ENCODE results near the gene MINPP1. TPM values are rescaled to one million over a fixed set of nuclear protein-coding genes. Genes with fewer than 3 reads are reported as not detected.

The MINPP1 gene
- total and polyA plus RNA-seq, 4 experiments from 2014 or later: 8.2 to 11.0 (median 10.1) TPM

DNA sequence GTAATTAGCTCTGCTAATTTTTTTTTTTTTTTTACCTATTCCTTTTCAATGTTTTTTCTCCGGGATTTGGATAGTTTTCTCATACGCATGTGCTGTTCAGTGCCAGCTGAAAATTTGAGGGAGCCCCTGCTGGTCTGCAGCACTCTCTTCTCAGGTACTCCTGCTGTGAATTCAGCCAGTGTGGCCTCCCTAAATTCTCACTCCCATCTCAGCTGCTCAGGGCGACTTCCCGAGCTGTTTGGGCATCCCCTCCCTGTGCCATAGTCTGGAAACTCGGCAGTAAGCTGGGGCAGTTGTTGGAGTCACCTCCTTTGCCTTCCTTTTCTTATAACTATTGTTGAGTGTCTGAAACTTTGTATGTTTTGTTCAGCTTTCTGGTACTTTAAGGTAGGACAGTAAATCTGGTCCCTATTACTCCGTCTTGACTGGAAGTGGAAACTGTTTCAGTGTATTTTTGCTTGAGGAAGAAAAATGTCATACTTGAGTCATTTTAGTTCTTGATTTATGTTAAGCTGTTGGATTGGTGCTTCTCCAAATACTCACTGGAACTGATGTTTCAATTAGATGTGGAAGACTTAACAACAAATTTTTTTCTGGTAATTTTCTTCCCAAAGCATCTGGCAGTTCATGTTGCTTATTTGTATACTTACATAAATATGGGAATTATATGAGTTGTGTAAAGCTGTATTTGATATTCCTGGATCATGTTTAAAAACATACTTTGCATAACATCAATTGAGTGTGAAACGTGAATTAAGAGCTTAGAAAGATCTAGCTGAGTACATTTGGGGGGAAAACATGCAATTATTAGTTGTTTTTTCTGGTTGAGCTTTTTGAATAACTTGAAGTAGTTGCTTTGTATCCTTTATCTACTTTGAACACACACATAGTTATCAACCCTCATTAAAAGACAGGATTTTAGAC, 33.7 kb downstream of the MINPP1 start:
- H3K27ac Mint-ChIP-seq: no peak overlapping the region
- H3K9me3 Mint-ChIP-seq: peaks cover 0 to 18% (median 15%) of the 10 kb centered on the region in 8 donors
- ChIA-PET CTCF (ENCODE audit: partially characterized antibody) (no interaction called here), POLR2A (ENCODE audit: partially characterized antibody) (interaction anchor here (0.6 kb wide), 1 partner anchor 1019 kb away, joined by 3 read pairs; no protein-coding TSS in a partner anchor)
- intact Hi-C loops (cut with micrococcal nuclease): no loop called here
- no peak overlapping the region for H3K27ac ChIP-seq (ENCODE audit: low read depth, low read length)
- no peaks in the 10 kb centered on the region for H3K36me3 ChIP-seq (ENCODE audit: insufficient read depth, low read length)
- H3K9me3 ChIP-seq (ENCODE audit: control insufficient read depth in 1 of 2, low read length in 2 of 2): no peaks in the 10 kb centered on the region
- no peaks in the 10 kb centered on the region for H3K27me3 ChIP-seq (ENCODE audit: insufficient read depth, low read length)
- peaks cover 7% of the 10 kb centered on the region for H3K4me1 ChIP-seq (ENCODE audit: insufficient read depth, low read length)
- H3K4me3 Mint-ChIP-seq: peak overlapping the region in 1 of 8 donors; percentile 14
- peaks cover 44 to 61% of the 10 kb centered on the region in 2 donors for H3K36me3 Mint-ChIP-seq
- no peak overlapping the region for H3K4me3 ChIP-seq (ENCODE audit: low read length in 2 of 2)
- no peak for DNase-seq
- H3K27me3 Mint-ChIP-seq: no peaks in the 10 kb centered on the region
- H3K4me1 Mint-ChIP-seq: peaks cover 9 to 19% (median 11%) of the 10 kb centered on the region in 4 donors

- Mint-ChIP-seq H3K9me3 (peaks cover 0 to 18% (median 15%) of the 10 kb centered on the region in 8 donors), H3K27ac (no peak overlapping the region), H3K4me1 (peaks cover 8 to 23% (median 14%) of the 10 kb centered on the region in 4 donors), H3K27me3 (no peaks in the 10 kb centered on the region), H3K4me3 (no peak overlapping the region), H3K36me3 (peaks cover 55 to 62% of the 10 kb centered on the region in 2 donors)
- Histone ChIP-seq H3K4me3 (ENCODE audit: low read length in 2 of 2) (no peak overlapping the region), H3K4me1 (ENCODE audit: insufficient read depth, low read length) (peaks cover 14% of the 10 kb centered on the region), H3K36me3 (ENCODE audit: insufficient read depth, low read length) (no peaks in the 10 kb centered on the region), H3K27me3 (ENCODE audit: insufficient read depth, low read length) (no peaks in the 10 kb centered on the region), H3K27ac (ENCODE audit: low read depth, low read length) (no peak overlapping the region), H3K9me3 (ENCODE audit: control insufficient read depth in 1 of 2, low read length in 2 of 2) (no peaks in the 10 kb centered on the region)
- DNase-seq: no peak
- POLR2A ChIA-PET (ENCODE audit: partially characterized antibody): no interaction called here
- intact Hi-C loops (cut with micrococcal nuclease): no loop called here
- CTCF ChIA-PET (ENCODE audit: partially characterized antibody): interaction anchor here (0.6 kb wide), 1 partner anchor 602 kb away, joined by 4 read pairs; no protein-coding TSS in a partner anchor
These were observed 36.4 kb downstream of the MINPP1 start for GRCh38 chr10:87541114-87541513.

DNA sequence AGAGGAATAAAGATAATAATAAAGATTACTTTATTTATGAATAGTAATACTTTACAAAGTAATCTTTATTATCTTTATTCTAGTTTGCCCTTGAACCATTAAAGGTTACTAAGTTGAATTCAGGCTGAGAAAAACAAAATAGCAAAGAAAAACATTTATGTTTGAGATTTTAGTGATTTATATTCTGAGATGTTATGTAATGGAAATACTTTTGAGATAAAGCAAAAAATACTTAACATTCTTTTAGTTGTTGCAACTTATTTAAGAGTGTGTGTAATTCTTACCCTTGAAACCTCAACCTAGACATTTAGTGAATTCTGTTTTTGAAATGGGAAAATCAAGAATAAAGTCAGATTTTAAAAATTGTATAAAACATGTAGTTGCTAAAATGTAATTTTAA, 40.0 kb downstream of the MINPP1 start:
- H3K27ac Mint-ChIP-seq: no peak overlapping the region
- Histone ChIP-seq H3K27me3 (ENCODE audit: insufficient read depth, low read length) (no peaks in the 10 kb centered on the region), H3K4me3 (ENCODE audit: low read length in 2 of 2) (no peak overlapping the region), H3K27ac (ENCODE audit: low read depth, low read length) (no peak overlapping the region), H3K4me1 (ENCODE audit: insufficient read depth, low read length) (peaks cover 12% of the 10 kb centered on the region), H3K9me3 (ENCODE audit: control insufficient read depth in 1 of 2, low read length in 2 of 2) (no peaks in the 10 kb centered on the region), H3K36me3 (ENCODE audit: insufficient read depth, low read length) (no peaks in the 10 kb centered on the region)
- intact Hi-C loops (cut with micrococcal nuclease): no loop called here
- no peaks in the 10 kb centered on the region for H3K27me3 Mint-ChIP-seq
- no peak overlapping the region for H3K4me3 Mint-ChIP-seq
- no peak for DNase-seq
- H3K4me1 Mint-ChIP-seq: peaks cover 5 to 12% (median 7%) of the 10 kb centered on the region in 4 donors
- ChIA-PET CTCF (ENCODE audit: partially characterized antibody) (interaction anchor here (1.3 kb wide), 1 partner anchor 11 kb away, joined by 5 read pairs; no protein-coding TSS in a partner anchor), POLR2A (ENCODE audit: partially characterized antibody) (no interaction called here)
- peaks cover 0 to 18% (median 15%) of the 10 kb centered on the region in 8 donors for H3K9me3 Mint-ChIP-seq
- peaks cover 45% of the 10 kb centered on the region in 2 donors for H3K36me3 Mint-ChIP-seq

GRCh38 chr10:87545783-87546182, 41.1 kb downstream of the MINPP1 start:
- DNase-seq: no peak
- Mint-ChIP-seq H3K9me3 (peaks cover 0 to 18% (median 15%) of the 10 kb centered on the region in 8 donors), H3K4me1 (peaks cover 5 to 12% (median 7%) of the 10 kb centered on the region in 4 donors), H3K27ac (peak overlapping the region in 3 of 7 donors; percentile 31 to 78 (median 32)), H3K27me3 (no peaks in the 10 kb centered on the region), H3K36me3 (peaks cover 38 to 40% of the 10 kb centered on the region in 2 donors), H3K4me3 (no peak overlapping the region)
- ChIA-PET CTCF (ENCODE audit: partially characterized antibody) (no interaction called here), POLR2A (ENCODE audit: partially characterized antibody) (no interaction called here)
- Histone ChIP-seq H3K4me1 (ENCODE audit: insufficient read depth, low read length) (peaks cover 12% of the 10 kb centered on the region), H3K9me3 (ENCODE audit: control insufficient read depth in 1 of 2, low read length in 2 of 2) (no peaks in the 10 kb centered on the region), H3K4me3 (ENCODE audit: low read length in 2 of 2) (no peak overlapping the region), H3K36me3 (ENCODE audit: insufficient read depth, low read length) (no peaks in the 10 kb centered on the region), H3K27me3 (ENCODE audit: insufficient read depth, low read length) (no peaks in the 10 kb centered on the region), H3K27ac (ENCODE audit: low read depth, low read length) (no peak overlapping the region)
- intact Hi-C loops (cut with micrococcal nuclease): no loop called here

GRCh38 chr10:87546210-87546609, 41.5 kb downstream of the MINPP1 start:
- Histone ChIP-seq H3K27me3 (ENCODE audit: insufficient read depth, low read length) (no peaks in the 10 kb centered on the region), H3K27ac (ENCODE audit: low read depth, low read length) (no peak overlapping the region), H3K4me1 (ENCODE audit: insufficient read depth, low read length) (peaks cover 12% of the 10 kb centered on the region), H3K9me3 (ENCODE audit: control insufficient read depth in 1 of 2, low read length in 2 of 2) (no peaks in the 10 kb centered on the region), H3K36me3 (ENCODE audit: insufficient read depth, low read length) (no peaks in the 10 kb centered on the region), H3K4me3 (ENCODE audit: low read length in 2 of 2) (no peak overlapping the region)
- Mint-ChIP-seq H3K4me1 (peaks cover 5 to 12% (median 8%) of the 10 kb centered on the region in 4 donors), H3K27me3 (no peaks in the 10 kb centered on the region), H3K9me3 (peaks cover 0 to 18% (median 15%) of the 10 kb centered on the region in 8 donors), H3K36me3 (peaks cover 35 to 40% of the 10 kb centered on the region in 2 donors), H3K27ac (peak overlapping the region in 1 of 7 donors; percentile 22), H3K4me3 (no peak overlapping the region)
- ChIA-PET CTCF (ENCODE audit: partially characterized antibody) (no interaction called here), POLR2A (ENCODE audit: partially characterized antibody) (no interaction called here)
- intact Hi-C loops (cut with micrococcal nuclease): no loop called here
- no peak for DNase-seq

DNA sequence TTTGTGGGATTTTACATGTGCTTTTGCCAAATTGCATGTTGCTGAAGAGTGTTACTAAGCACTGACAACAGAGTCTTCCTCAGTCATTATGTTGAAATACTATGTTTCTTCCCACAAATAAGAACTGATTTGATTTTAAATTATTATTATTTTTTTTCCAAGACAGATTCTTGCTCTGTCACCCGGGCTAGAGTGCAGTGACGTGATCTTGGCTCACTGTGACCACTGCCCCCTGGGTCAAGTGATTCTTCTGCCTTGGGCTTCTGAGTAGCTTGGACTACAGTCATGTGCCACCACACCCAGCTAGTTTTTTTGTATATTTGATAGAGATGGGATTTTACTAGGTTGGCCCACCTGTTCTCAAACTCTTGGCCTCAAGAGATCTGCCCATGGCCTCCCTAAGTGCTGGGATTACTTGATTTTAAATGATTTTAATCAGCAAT, 42.3 kb downstream of the MINPP1 start:
- Mint-ChIP-seq H3K27ac (no peak overlapping the region), H3K4me1 (peaks cover 5 to 12% (median 8%) of the 10 kb centered on the region in 4 donors), H3K4me3 (no peak overlapping the region), H3K27me3 (no peaks in the 10 kb centered on the region), H3K36me3 (peaks cover 28 to 36% of the 10 kb centered on the region in 2 donors), H3K9me3 (peaks cover 0 to 15% (median 11%) of the 10 kb centered on the region in 8 donors)
- H3K9me3 ChIP-seq (ENCODE audit: control insufficient read depth in 1 of 2, low read length in 2 of 2): no peaks in the 10 kb centered on the region
- H3K4me3 ChIP-seq (ENCODE audit: low read length in 2 of 2): no peak overlapping the region
- intact Hi-C loops (cut with micrococcal nuclease): no loop called here
- ChIA-PET CTCF (ENCODE audit: partially characterized antibody) (no interaction called here), POLR2A (ENCODE audit: partially characterized antibody) (no interaction called here)
- H3K4me1 ChIP-seq (ENCODE audit: insufficient read depth, low read length): peaks cover 12% of the 10 kb centered on the region
- no peaks in the 10 kb centered on the region for H3K27me3 ChIP-seq (ENCODE audit: insufficient read depth, low read length)
- H3K36me3 ChIP-seq (ENCODE audit: insufficient read depth, low read length): no peaks in the 10 kb centered on the region
- no peak overlapping the region for H3K27ac ChIP-seq (ENCODE audit: low read depth, low read length)
- no peak for DNase-seq

DNA sequence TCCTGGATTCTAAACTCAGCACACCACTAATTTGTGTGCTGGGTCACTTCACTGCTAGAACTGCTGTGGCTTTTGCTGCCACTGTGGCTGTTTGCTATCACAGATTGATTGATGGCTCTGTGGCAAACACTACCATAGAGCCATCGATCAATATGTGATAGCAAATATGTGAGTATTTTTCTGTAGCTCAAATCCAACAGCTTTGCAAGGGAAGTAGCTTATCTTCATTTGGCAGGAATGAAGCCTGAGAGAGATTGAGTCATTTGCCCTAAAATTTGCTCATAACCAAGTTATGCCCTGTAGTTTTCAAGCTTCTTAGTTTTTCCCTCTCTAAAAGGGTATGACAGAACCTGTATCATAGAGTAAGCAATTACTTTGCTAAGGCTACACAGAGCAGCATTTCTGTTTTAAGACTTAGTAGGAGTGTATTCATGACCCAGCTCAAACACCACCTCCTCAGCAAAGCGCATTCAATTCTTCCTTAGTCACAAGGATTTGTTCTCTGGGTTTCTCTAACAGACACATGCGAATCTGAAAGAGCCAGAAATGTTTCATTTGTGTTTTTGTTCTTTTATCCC, 43.1 kb downstream of the MINPP1 start:
- intact Hi-C loops (cut with micrococcal nuclease): no loop called here
- H3K4me3 Mint-ChIP-seq: no peak overlapping the region
- H3K9me3 ChIP-seq (ENCODE audit: control insufficient read depth in 1 of 2, low read length in 2 of 2): no peaks in the 10 kb centered on the region

More for the DNA sequence above, 43.1 kb downstream of the MINPP1 start:
- Mint-ChIP-seq H3K9me3 (peaks cover 0 to 9% (median 6%) of the 10 kb centered on the region in 8 donors), H3K27ac (no peak overlapping the region), H3K36me3 (peaks cover 28 to 36% of the 10 kb centered on the region in 2 donors), H3K27me3 (no peaks in the 10 kb centered on the region), H3K4me1 (peaks cover 5 to 12% (median 8%) of the 10 kb centered on the region in 4 donors)
- H3K4me3 ChIP-seq (ENCODE audit: low read length in 2 of 2): no peak overlapping the region
- peaks cover 12% of the 10 kb centered on the region for H3K4me1 ChIP-seq (ENCODE audit: insufficient read depth, low read length)
- H3K27me3 ChIP-seq (ENCODE audit: insufficient read depth, low read length): no peaks in the 10 kb centered on the region
- DNase-seq: no peak
- ChIA-PET CTCF (ENCODE audit: partially characterized antibody) (interaction anchor here (1.0 to 1.8 kb wide), 2 partner anchors 11 to 43 kb away, joined by 3 read pairs; partner anchors contain the start of gene MINPP1), POLR2A (ENCODE audit: partially characterized antibody) (no interaction called here)
- H3K36me3 ChIP-seq (ENCODE audit: insufficient read depth, low read length): no peaks in the 10 kb centered on the region
- H3K27ac ChIP-seq (ENCODE audit: low read depth, low read length): no peak overlapping the region

All from CD4-positive, alpha-beta memory T cell (primary cell).